HepG2 (cell line): ENCODE measurements around the gene ZCCHC17. TPM values are rescaled to one million over a fixed set of nuclear protein-coding genes. Genes with fewer than 3 reads are reported as not detected.

Experiments used
- CREB3 ChIP-seq: sonication (generic); formaldehyde crosslinking; IDR thresholded peaks from 2 replicates; pipeline ENCODE4 v1.5.0; 2020; ENCODE audit warnings: missing genetic modification reagents
- GMEB1 ChIP-seq: sonication (generic); formaldehyde crosslinking; IDR thresholded peaks from 2 replicates; pipeline ENCODE4 v1.5.1; 2020; ENCODE audit warnings: missing genetic modification reagents, mild to moderate bottlenecking, borderline replicate concordance
- HMGXB4 ChIP-seq, 2 experiments: sonication (generic) in 1 of 2; formaldehyde crosslinking in 1 of 2; IDR thresholded peaks; 2 replicates each; pipeline versions ENCODE4 v1.4.0 to v1.6.1; 2018 to 2020; ENCODE audit warnings: missing genetic modification reagents in 2 of 2, borderline replicate concordance in 1 of 2, low read depth in 1 of 2, mild to moderate bottlenecking in 1 of 2, missing biosample characterization in 1 of 2
- KDM4B ChIP-seq: sonication (generic); formaldehyde crosslinking; IDR thresholded peaks from 2 replicates; pipeline ENCODE4 v1.4.0; 2020; ENCODE audit warnings: missing genetic modification reagents
- KLF6 ChIP-seq: IDR thresholded peaks from 2 replicates; pipeline ENCODE4 v1.8.0; 2016; ENCODE audit warnings: missing biosample characterization, missing genetic modification reagents
- MAFG ChIP-seq: sonication (generic); formaldehyde crosslinking; IDR thresholded peaks from 2 replicates; pipeline ENCODE4 v1.5.1; 2020; ENCODE audit warnings: mild to moderate bottlenecking, missing genetic modification reagents
- RNF219 ChIP-seq: sonication (generic); formaldehyde crosslinking; IDR thresholded peaks from 2 replicates; pipeline ENCODE4 v1.5.0; 2020; ENCODE audit warnings: mild to moderate bottlenecking, missing genetic modification reagents
- TAF1 ChIP-seq: sonication (generic); formaldehyde crosslinking; IDR thresholded peaks from 2 replicates; pipeline ENCODE4 v1.4.0; 2020; ENCODE audit warnings: missing genetic modification reagents
- TFE3 ChIP-seq: IDR thresholded peaks from 2 replicates; pipeline ENCODE4 v1.6.1; 2016
- ZFP36L1 ChIP-seq: sonication (generic); formaldehyde crosslinking; IDR thresholded peaks from 2 replicates; pipeline ENCODE4 v1.8.0; 2022; ENCODE audit warnings: mild to moderate bottlenecking, missing genetic modification reagents, moderate library complexity
- ZFY ChIP-seq: sonication (generic); formaldehyde crosslinking; IDR thresholded peaks from 2 replicates; pipeline ENCODE4 v1.4.0; 2020; ENCODE audit warnings: missing genetic modification reagents
- ZNF180 ChIP-seq: sonication (generic); formaldehyde crosslinking; IDR thresholded peaks from 2 replicates; pipeline ENCODE4 v1.4.0; 2020; ENCODE audit warnings: low read depth, missing genetic modification reagents, borderline replicate concordance
- ZNF333 ChIP-seq: sonication (generic); formaldehyde crosslinking; IDR thresholded peaks from 2 replicates; pipeline ENCODE4 v1.4.0; 2020; ENCODE audit warnings: mild to moderate bottlenecking, missing genetic modification reagents, borderline replicate concordance
- ZNF510 ChIP-seq: sonication (generic); formaldehyde crosslinking; IDR thresholded peaks from 2 replicates; pipeline ENCODE4 v1.4.0; 2020; ENCODE audit warnings: low read depth, mild to moderate bottlenecking, missing genetic modification reagents
- ZNF703 ChIP-seq: sonication (generic); formaldehyde crosslinking; IDR thresholded peaks from 2 replicates; pipeline ENCODE4 v1.5.1; 2020; ENCODE audit warnings: missing genetic modification reagents, mild to moderate bottlenecking, moderate library complexity, borderline replicate concordance
- ZNF770 ChIP-seq: sonication (generic); formaldehyde crosslinking; IDR thresholded peaks from 2 replicates; pipeline ENCODE4 v1.5.0; 2020; ENCODE audit warnings: mild to moderate bottlenecking, missing genetic modification reagents
- ZNF879 ChIP-seq: sonication (generic); formaldehyde crosslinking; IDR thresholded peaks from 2 replicates; pipeline ENCODE4 v1.8.1; 2023; ENCODE audit warnings: missing genetic modification reagents
- ZNF883 ChIP-seq: sonication (generic); formaldehyde crosslinking; IDR thresholded peaks from 2 replicates; pipeline ENCODE4 v1.5.1; 2020; ENCODE audit warnings: mild to moderate bottlenecking, missing genetic modification reagents; ENCODE audit errors: not compliant biosample characterization
- ZNF891 ChIP-seq: sonication (generic); formaldehyde crosslinking; IDR thresholded peaks from 2 replicates; pipeline ENCODE4 v1.5.0; 2020; ENCODE audit warnings: mild to moderate bottlenecking, missing genetic modification reagents
- polyA plus RNA-seq, 8 experiments: library from polyadenylated mRNA; depleted of rRNA in 3 of 8; stranded (reverse) in 7 of 8; unstranded in 1 of 8; fragments of >200 nt; fragmentation: Illumina TruSeq in 4 of 8; extraction: Trizol in 4 of 8; gene quantifications; 2 replicates each; pipeline versions ENCODE4 v1.2.1 to v1.2.3, GENCODE V29; 2011 to 2016; ENCODE audit warnings: low read depth in 4 of 8, missing spikeins in 1 of 8, mixed read lengths in 1 of 8; ENCODE audit not compliant: insufficient read depth in 1 of 8
- total RNA-seq, 5 experiments: library from RNA; depleted of rRNA; stranded (reverse); fragments of >200 nt; fragmentation: Illumina TruSeq; extraction: Trizol; gene quantifications; 2 replicates each; pipeline ENCODE4 v1.2.3, GENCODE V29; 2016; ENCODE audit warnings: low read depth in 1 of 5

Gene ZCCHC17
- total and polyA plus RNA-seq, 2 of the 13 experiments (the other 11 are each of a cell fraction or from before 2014, with no cell fraction given), result 20.5 to 53.0 TPM

- TF ChIP-seq RNF219 (no peak), CREB3 (no peak), ZNF180 (CRISPR knock-in tag) (no peak), HMGXB4 (CRISPR knock-in tag; IDR thresholded peaks at IDR 0.05; ENCODE audit: borderline replicate concordance in 1 of 2, low read depth in 1 of 2) (peak in 1 of 2 experiments; percentile 87; a peak in 2 of 4 replicates), TFE3 (CRISPR knock-in tag) (no peak), ZNF510 (CRISPR knock-in tag) (no peak), MAFG (no peak), TAF1 (CRISPR knock-in tag) (no peak; the same call in 1 of the 2 replicates), ZNF703 (CRISPR knock-in tag) (no peak), ZNF883 (CRISPR knock-in tag) (no peak), ZNF879 (no peak), ZNF770 (CRISPR knock-in tag) (no peak), ZNF333 (CRISPR knock-in tag) (no peak), ZNF891 (CRISPR knock-in tag) (0 out of 2 replicates have a peak, but pooled peaks have one; percentile 16), KDM4B (CRISPR knock-in tag) (no peak), ZFP36L1 (CRISPR knock-in tag) (no peak), ZFY (CRISPR knock-in tag) (no peak; the same call in 1 of the 2 replicates), KLF6 (CRISPR knock-in tag) (no peak), GMEB1 (CRISPR knock-in tag) (no peak)
Measured at GRCh38 chr1:31413405-31414001, 116.7 kb downstream of the ZCCHC17 start (continued).
